Measurements from ENCODE around the gene HSD17B11.

DNA sequence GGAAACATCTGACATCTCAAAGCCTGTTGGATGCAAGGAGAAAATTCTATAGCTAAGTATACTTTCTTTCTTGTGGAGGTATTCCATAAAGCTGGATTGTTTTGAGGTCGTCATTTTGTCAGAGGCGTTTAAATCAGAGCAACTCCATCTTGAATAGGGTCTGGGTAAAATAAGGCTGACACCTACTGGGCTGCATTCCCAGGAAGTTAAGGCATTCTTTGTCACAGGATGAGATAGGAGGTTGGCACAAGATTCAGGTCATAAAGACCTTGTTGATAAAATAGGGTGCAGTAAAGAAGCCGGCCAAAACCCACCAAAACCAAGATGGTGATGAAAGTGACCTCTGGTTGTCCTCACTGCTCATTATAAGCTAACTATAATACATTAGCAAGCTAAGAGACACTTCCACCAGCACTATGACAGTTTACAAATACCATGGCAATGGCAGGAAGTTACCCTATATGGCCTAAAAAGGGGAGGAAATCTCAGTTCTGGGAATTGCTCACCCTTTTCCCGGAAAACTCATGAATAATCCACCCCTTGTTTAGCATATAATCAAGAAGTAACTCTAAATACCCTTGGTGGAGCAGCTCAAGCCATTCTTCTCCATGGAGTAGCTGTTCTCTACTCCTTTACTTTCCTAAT lies 80.2 kb downstream of the HSD17B11 start:
- TF ChIP-seq EZH2 (IDR thresholded peaks at IDR 0.05; ENCODE audit: low read length, missing control alignments), result no peak
- TF ChIP-seq, protein P1, sequence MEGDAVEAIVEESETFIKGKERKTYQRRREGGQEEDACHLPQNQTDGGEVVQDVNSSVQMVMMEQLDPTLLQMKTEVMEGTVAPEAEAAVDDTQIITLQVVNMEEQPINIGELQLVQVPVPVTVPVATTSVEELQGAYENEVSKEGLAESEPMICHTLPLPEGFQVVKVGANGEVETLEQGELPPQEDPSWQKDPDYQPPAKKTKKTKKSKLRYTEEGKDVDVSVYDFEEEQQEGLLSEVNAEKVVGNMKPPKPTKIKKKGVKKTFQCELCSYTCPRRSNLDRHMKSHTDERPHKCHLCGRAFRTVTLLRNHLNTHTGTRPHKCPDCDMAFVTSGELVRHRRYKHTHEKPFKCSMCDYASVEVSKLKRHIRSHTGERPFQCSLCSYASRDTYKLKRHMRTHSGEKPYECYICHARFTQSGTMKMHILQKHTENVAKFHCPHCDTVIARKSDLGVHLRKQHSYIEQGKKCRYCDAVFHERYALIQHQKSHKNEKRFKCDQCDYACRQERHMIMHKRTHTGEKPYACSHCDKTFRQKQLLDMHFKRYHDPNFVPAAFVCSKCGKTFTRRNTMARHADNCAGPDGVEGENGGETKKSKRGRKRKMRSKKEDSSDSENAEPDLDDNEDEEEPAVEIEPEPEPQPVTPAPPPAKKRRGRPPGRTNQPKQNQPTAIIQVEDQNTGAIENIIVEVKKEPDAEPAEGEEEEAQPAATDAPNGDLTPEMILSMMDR (conservative IDR thresholded peaks at IDR 0.05 in 1 of 2, IDR thresholded peaks at IDR 0.05 in 1 of 2; ENCODE audit: low read depth in 1 of 2, low read length in 2 of 2), result no peak

Measured in fibroblast of lung (primary cell).